Germinal center (tissue), 1 donor: ENCODE data around the gene AKR1C1.
"Not testable (repeated sequence)": the region's sequence is repeated elsewhere in the genome, so short reads cannot be mapped to it uniquely, and the experiment has no call there.

Source experiments
- DNase-seq: peaks from one replicate; pipeline ENCODE4 v3.0.0; 2012; ENCODE audit warnings: mixed read lengths, low spot score

The AKR1C1 gene

DNA sequence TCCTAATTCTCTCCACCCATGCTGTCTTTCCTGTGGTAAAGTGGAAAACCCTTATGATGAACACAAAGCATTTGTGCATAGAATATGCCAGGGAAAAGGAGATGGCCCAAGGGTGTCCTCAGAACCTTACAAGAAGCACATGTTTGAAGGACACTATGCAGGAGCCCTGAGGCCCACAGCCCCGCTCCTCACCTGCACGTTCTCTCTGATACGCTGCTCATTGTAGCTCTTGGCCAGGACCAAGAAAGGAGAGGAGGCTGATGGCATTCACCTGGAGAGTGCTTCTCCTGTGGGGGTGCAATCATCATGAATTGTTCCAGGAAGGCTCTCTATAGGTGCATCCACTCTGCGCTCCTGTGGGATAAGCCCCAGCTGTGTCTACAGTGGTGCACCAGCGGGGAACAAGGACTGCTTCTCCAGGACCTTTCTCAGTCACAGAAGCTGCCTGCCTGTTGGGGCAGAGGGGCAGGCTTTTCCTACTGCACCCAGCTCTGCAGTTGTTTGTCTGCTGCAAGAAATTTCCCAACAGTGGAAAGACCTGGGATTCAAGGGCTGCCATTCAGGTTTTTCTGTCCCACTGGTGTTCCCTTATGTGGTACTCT lies 20.5 kb downstream of the AKR1C1 start:
- no peak for DNase-seq

DNA sequence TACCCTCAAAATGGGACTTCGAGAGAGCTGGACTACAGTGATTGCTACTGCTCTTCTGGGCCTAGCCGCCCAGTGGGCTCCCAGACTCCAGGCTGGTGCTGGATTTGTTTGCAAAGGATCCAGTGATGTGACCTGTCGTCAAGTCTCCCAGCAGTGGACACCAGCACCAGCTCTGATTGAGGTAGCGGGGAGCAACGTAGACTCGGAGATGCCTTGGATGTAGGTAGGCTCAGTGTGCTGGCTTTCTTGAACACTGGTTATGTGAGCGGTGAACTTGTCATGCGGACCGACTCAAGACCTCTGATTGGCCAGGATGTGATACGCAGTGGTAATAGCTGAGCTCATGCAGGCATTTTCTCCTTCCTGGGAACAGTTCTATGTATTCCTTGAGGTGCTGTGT lies 21.0 kb downstream of the AKR1C1 start:
- no peak for DNase-seq

DNA sequence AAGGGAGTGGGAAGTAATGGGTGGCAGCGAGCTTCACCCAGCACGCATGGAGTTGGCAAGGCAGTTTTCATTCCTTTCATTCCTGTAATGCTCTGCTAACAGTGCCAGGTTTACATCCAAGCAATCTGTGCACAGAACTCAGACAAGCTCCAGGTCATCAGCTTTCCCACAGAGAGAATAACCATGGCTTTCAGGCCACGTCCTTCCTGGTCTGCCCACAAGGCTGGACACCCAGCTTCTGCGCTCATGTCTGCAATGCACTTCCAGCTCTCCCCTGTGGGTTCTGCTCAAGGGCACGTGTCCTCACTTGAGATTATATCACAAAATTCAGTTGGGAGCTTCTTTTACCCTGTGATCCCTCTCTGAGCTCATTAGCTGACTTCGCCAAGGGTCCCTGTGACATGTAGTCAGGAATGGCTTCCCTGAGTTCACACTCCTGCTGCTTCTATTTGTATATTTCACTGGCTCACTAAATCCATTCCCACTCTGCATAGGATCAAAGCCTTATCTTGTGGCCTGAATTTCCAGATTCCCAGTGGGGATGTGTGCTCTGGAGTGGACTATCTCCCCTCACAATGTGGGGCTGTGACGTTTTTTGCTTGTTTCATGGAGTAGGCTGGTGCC lies 21.9 kb downstream of the AKR1C1 start:
- DNase-seq, result no peak

DNA sequence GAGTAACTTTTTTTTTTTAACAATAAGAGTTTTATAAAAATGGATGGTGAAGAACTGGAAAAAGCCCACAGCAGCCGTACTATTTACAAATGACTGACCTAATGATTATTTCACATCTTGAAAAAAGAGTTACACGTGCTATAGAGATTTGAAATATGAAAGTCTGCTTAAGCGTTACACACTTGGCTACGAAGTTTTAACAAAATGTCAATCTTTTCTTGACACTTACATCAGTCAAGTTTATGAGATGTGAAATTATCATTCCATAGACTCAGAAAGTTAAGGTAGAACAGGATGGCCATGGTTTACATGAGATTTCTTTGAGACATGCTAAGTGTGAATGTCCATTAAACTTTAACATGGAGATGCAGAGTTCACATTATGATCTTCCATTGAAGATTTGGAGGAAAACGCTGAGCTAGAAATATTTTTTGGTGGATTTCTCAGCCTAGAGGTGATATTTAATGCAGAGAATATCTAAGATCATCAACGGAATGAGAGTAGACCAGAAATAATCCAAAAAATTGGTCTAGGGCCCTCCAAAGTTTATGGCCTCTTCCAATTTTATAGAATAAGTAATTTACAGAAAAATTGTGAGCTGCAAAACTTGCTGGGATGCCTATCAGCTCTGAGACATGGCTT lies 24.9 kb downstream of the AKR1C1 start:
- DNase-seq, result not testable (repeated sequence)

DNA sequence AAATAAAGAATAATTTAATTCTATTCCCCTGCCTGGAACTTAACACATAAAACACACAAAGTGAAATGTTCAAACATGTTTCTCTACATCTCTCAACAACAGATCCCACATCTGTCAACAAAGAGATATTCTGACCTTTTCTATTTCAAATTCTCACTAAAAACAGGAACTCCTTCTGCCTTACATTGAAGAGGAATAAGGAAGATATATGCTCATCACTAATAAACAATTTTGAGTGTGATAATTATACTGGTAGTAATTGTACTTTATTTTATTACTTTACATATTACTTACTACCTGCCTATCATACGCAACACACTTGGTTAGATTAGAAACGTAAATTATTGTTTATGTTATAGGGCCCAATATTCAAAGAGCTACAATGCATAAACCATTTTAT lies 27.0 kb downstream of the AKR1C1 start:
- DNase-seq, result no peak

DNA sequence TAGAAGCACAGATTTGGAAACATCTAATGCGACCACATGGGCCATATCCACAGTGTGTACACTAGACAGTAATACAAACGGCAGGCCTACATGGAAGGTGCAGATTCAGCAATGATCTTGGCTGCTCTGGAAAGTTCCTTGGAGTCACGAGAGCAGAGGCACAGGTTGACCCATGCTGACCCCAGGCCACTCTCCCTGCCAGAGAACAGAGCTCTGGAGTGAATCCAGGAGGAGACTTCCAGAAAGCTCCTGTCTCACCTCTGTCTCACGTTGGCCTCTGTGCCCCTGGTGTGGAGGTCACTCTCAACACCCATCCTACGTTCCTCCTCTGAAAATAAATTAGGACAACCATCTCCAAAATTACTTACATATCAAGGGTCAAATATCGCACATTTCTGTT lies 28.2 kb downstream of the AKR1C1 start:
- DNase-seq, result not testable (repeated sequence)

DNA sequence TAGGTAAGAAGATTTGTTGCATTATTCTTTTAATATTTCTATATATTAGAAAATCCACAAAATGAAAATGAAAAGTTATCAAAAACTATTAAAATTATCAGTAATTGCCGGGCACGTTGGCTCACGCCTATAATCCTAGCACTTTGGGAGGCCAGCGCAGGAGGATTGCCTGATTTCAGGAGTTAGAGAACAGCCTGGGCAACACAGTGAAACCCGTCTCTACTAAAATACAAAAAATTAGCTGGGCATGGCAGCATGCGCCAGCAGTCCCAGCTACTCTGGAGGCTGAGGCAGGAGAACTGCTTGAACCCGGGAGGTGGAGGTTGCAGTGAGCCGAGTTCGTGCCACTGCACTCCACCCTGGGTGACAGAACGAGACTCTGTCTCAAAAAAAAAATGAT lies 29.3 kb downstream of the AKR1C1 start:
- DNase-seq, result not testable (repeated sequence)

DNA sequence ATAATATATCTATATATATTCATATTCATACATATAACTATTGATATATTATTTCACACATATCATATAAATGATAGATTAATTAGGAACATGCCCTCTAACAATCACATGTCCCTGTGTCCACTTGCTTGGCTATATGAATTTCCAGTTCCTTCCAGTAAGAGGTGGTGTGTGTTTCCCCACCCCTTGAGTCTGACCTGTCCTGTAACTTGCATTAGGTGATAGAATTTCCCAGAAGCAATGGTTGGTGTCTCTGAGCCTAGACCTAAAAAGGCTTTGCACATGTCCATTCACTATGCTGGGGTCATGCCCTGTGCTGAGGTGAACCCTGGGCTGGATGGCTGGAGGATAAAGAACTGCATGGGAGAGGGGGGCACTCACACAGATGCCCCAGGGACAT lies 31.0 kb downstream of the AKR1C1 start:
- DNase-seq, result not testable (repeated sequence)

DNA sequence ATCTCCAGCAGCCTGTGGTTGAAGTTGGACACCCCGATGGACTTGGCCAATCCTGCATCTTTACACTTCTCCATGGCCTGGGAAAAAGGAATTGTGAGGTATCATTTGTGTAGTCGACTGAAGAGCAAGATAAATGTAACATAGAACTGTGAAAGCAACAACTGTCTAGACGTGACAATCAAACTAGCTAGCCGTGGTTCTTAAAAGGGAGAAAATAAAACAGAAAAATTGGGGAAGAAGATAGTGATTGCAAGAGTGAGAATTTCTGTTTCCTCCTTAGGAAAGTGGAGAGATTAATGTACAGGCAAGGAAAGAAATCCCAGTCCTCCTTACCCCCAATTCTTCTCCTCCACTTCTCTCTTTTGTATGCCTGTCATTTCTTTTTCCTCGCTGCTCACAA lies 35.5 kb downstream of the AKR1C1 start:
- no peak for DNase-seq

DNA sequence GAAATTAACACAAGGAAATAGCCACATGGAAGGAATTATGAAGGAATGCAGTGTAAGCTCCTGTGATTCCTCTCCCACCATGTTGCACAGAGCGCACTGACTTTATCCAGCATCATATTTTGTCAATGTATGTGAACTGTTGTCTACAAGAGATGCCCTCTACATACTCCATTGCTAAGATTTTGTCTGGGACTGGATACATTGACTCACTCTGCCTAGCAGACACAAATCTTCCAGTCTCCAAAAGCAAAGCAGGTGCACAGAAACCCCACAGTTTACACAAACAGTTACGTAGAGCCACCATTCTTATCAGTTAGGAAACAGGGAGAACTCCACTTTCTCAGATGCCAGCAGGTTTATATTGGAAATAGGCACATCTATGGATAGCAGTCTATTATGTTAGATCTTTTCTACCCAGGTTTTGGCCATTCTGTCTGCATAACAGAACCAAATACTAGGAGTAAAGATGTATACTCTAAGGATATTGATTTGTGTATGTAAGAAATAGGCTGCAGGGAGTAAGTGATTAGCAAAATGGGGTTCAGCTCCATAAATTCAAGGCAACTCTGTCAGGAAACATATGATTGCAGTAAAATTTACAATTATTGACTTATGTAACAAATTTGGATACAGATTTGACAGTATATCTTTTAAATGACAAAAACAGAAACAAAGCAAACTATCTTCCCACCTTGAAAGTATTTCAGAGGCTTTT lies 39.0 kb downstream of the AKR1C1 start:
- DNase-seq, result no peak

DNA sequence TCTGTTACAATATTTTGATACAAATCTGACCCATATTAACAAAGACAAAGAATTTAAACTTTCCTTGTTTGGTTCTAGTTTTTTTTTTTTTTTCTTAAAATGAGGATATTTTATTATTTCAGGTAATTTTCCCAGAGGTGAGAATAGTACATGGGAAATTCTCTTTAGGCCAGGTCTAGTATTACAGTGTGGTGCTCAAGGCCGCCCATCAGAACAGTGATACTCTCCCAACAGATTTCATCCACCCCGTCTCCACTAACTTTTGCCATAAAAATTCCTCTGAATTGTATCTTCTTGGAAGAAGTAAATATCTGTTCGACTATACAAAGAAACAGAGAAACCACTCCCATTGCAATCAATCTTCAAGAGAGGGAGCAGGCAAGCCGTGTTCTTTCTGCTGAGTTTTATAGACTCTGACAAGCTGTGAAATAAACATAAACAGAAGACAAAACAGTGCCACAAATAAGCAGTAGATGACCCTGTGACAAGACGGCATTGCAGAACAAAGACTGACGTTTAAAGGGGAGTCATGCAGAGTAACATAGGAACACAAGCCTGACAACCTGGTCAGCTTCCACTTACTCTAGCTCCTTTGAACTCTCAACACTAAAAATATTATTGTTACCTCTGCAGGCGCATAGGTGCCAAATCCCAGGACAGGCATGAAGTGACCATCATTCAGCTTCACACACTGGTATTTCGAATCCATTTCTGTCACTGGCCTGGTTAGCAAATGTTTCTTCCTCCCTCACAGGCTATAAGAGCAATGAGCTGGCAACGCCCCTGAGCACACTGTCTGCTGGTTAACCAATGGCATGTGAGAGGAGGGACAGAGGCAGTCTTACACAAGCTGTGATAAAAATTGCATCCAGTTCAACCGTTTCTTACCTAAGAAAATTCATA lies 40.2 kb downstream of the AKR1C1 start, which contains the start of gene AKR1C2:
Gene AKR1C2 (minus strand): TSS at position 731 of the 903 bp plus-strand sequence. CDS start 22 bp downstream, at position 709.
- DNase-seq, result not testable (repeated sequence)

DNA sequence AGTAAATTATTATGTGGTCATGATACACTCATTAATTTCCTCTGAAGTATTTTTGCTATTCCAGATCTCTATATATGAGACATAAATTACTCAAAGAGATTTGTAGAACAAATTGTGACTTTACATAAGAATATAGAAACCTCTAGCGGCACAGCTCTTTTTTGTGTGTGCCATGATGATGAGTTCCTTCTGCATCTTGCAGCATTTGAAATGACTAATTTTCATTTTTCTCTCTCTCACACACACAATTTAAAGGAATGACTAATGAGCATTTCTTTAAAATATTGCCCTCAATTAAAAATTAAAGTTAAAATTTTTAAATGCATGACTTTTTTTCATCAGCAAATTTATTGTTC lies 40.8 kb downstream of the AKR1C1 start:
- DNase-seq, result not testable (repeated sequence)

DNA sequence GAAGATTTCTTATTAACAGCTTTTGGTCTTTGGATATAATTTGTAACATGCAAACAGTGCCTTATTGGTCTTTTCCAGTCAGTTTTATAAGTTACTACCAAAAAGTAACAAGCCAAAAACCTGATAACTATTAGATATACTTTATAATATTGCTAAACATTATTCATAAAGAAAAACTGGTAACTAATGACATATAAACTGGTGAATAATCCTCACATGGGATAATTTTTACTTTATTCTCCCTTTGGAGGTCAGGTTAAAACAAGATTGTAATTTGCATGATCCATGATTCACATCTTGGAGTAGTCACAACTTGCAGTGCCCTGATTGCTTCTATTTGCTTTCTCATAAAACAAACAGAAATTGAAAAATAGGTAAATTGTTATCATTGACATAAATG lies 41.3 kb downstream of the AKR1C1 start:
- not testable (repeated sequence) for DNase-seq

DNA sequence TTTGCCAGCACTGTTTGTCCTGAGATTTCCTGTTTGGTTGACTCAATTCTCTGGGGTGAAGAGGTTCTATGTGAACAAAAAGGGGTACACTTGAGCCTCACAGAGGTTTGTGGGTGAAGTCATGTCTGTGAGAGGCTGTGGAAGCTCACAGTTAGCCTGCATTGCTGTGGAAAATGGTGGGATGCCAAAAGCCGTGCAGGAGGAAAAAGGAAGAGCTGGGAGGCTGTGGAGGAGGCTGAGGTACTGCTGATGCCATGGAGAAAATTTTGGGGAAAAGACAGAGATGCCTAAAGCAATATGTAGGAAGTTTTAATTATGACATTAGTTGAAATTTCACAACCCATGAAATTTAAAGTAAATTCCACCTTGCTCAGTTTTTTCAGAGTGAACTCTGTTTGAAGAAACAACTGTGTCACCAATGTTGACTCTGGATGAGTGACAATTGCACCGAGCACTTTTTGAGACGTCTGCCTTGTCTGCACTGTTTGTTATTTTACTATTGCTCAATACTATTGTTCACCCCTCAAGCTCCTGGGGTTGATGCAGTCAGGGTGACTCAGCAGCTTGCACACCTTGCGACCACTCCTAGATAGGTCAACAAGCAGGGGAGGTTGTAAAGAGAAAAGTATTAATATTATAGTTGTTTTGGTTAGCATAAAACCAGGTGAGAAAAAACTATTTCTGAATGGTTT lies 45.8 kb downstream of the AKR1C1 start:
- DNase-seq, result not testable (repeated sequence)

DNA sequence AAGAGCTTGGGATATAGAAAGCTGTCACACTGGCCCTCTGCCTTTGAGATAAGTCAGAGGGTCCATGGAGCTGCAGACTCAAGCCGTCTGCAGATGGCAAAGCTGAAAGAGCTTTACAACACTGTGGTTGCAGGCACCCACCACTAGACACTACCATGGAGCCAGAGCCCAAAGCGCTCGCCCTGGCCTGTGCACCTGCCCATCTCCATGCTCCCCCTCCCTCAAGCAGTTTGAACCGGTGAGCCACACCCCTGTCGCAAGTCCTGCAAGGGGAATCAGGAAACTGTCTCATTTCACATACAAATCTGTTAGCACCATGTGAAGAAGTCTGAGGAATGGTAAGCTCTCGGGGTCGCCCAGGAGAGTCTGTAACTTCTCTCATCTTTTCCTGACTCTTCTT lies 46.8 kb downstream of the AKR1C1 start:
- not testable (repeated sequence) for DNase-seq

DNA sequence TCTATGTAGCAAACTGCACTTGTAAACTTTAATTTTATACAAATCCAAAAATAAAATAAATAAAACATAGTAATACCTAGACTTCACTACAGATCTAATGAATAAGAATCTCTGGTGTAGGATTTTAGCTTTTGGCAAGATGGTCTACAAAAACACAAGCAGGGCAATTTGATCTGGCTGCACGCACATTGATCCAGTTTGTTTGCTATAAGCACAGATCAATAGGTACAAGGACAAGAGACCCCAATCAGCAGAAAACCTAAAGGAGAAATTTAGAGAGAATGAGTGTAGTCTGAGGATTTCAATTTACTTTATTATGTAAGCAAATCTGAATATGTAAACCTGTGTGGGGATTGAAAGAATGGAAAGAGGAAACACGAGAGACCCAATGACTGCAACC lies 48.2 kb downstream of the AKR1C1 start:
- DNase-seq, result not testable (repeated sequence)

DNA sequence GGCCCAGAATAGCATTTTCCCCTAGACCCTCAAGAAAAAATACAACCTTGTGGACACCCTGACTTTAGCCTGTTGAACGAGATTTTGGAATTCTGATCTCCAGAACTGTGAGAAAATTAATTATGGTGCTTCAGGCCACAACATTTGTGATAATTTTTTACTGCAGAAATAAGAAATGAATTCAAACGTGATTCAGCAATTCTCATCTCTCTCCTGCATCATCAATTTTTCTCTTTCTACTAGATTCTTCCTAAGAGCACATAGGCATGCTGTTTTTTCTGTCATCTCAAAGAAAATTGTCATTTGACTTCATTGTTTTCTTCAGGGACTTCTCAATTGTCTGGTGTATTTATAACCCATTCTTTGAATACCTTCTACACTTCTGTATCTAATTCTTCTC lies 49.4 kb downstream of the AKR1C1 start:
- DNase-seq, result no peak

DNA sequence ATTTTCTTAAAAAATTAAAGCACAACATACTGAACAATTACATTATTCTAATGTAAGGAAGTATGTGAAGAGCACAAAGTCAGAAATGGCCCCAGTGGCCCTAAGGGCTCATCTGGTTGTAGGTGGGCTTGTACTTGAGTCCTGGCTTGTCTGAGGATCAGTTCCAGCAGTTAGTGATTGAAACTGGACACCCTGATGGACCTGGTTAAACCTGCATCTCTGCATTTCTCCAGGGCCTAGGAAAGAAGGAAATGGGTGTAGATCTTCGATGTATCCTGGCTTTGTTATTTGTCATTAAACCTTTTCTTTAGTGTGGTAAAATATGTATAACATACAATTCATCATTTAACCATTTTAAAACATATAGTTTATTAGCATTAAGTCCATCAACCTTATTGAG lies 50.2 kb downstream of the AKR1C1 start:
- no peak for DNase-seq

DNA sequence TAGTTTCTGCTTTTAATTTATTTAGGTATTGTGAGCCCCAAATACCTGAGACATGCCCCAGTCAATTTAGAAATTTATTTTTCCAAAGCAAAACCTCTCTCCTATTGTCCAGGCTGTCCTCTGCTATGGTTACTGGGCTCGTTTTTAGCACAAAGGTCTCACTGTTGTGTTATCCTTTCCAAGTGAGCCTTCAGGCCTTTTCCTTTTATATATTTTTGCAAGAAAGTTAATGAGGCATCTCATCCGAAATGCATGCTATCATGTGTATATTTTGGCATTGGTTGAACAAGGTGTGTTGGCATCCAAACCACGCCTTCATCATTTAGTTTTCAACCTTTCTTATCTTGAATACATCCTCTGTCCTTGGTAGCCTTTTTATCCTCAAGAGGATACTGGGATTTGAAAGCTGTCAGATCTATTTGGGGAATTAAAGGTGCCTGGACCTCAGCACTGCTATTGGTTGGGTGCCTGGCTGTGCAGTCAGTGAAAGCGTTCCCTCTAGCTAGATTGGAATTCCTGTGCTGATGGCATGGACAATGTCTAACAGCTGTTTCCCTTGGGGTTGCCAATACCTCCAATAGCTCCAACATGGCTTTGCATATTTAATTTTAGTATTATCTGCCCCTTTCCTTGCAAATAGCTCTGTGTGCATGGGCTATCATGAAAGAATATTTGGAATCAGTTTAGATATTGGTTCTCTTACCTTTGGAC lies 51.1 kb downstream of the AKR1C1 start:
- DNase-seq, result not testable (repeated sequence)

DNA sequence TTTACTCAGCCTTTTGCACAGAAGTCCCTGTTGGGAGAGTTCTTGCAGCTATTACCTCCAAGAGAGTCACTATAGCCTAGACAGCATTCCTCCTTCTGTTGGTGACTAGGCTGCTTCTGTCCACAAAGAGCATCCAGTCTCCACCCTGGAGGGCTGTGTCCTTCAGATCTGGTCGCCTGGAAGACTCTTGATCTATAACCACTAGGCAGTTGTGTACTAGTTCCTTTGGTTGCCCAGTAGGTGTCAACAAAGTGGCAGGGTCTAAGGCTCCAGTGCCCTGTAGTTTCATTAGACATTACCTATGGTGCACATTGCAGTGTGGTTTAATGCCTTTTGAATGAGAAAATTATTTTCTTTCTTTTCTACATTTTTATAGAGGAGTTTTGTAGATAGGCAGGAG lies 51.7 kb downstream of the AKR1C1 start:
- no peak for DNase-seq

DNA sequence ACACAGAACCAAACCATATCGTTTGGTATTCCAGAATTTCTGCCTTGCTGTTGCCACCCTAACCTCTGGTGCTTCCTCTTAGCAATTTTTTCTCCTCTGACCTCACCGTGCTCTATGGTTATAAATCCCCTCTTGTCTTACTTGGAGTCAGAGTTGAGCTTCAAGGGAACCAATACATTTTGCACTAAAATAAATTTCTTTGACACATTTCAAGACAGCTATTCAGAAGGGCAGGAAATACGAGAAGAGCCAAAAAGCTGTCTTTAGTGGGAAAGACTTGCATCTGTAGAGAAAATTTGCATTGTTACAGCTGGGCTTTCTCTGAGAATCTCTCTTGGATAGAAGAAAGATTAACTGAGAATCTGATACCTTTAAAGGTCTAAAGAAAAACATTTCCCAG lies 54.9 kb downstream of the AKR1C1 start:
- no peak for DNase-seq
